Activated CD8-positive, alpha-beta T cell treated with anti-CD3 and anti-CD28 coated beads, Interleukin-2, amount 10 ng/mL, durations not matched to agents 7 days and 5 days (primary cell): ENCODE data around the gene HBS1L. TPM values are rescaled to one million over a fixed set of nuclear protein-coding genes. Genes with fewer than 3 reads are reported as not detected.

Source experiments
- ATAC-seq: fragments of 150-1000 bp; cut with Tn5 transposase; one replicate; pipeline ENCODE4 v1.10.0; 2021; ENCODE audit warnings: moderate library complexity
- CTCF ChIA-PET: fragments of 350-600 bp; sonication (Branson Sonifier 250); formaldehyde crosslinking; loops from one replicate; lab custom pipeline; 2021; ENCODE audit warnings: antibody characterized with exemption; lab: Charles Lee
- POLR2A ChIA-PET: fragments of 350-600 bp; sonication (Branson Sonifier 250); formaldehyde crosslinking; loops from one replicate; lab custom pipeline; 2021; ENCODE audit warnings: antibody characterized with exemption; lab: Charles Lee
- DNase-seq: peaks from one replicate; pipeline ENCODE4 v3.0.0-alpha.2; 2020
- H3K27ac Mint-ChIP-seq: one replicate; pipeline ENCODE4 v1.8.0; 2021; ENCODE audit warnings: mild to moderate bottlenecking, mixed read lengths
- H3K27me3 Mint-ChIP-seq: one replicate; pipeline ENCODE4 v1.8.0; 2021; ENCODE audit warnings: low read depth, mixed read lengths
- H3K36me3 Mint-ChIP-seq: one replicate; pipeline ENCODE4 v1.8.0; 2021; ENCODE audit warnings: low read depth, mixed read lengths
- H3K4me1 Mint-ChIP-seq: one replicate; pipeline ENCODE4 v1.8.0; 2021; ENCODE audit warnings: low read depth, mixed read lengths
- H3K4me3 Mint-ChIP-seq: one replicate; pipeline ENCODE4 v1.8.0; 2021; ENCODE audit warnings: mild to moderate bottlenecking, mixed read lengths
- H3K9me3 Mint-ChIP-seq: one replicate; pipeline ENCODE4 v1.8.0; 2022; ENCODE audit warnings: mixed read lengths; ENCODE audit not compliant: insufficient read depth
- microRNA-seq: library from miRNA; unstranded; fragments of <30 nt; microRNA quantifications from one replicate; pipeline ENCODE4 v1.2.0, GENCODE V29; 2022
- total RNA-seq, 2 experiments: library from RNA; stranded (reverse); gene quantifications; one replicate each; pipeline ENCODE4 v1.2.3, GENCODE V29; 2021

HBS1L gene
- total RNA-seq, 2 experiments from 2014 or later, result 72.8 to 77.5 TPM

- POLR2A ChIA-PET, result no interaction called here
- H3K4me1 Mint-ChIP-seq, result no peaks in the 10 kb centered on the region
- CTCF ChIA-PET, result interaction anchor here (0.9 kb wide), 1 partner anchor 12 kb away, joined by 3 read pairs; no protein-coding TSS in a partner anchor
Observed at GRCh38 chr6:134910593-134910935, 144.1 kb downstream of the HBS1L start.

More at GRCh38 chr6:134910593-134910935, 144.1 kb downstream of the HBS1L start:
- H3K4me3 Mint-ChIP-seq, result no peak overlapping the region
- no peaks in the 10 kb centered on the region for H3K36me3 Mint-ChIP-seq
- ATAC-seq (no peak), DNase-seq (no peak)
- no peak overlapping the region for H3K27ac Mint-ChIP-seq
- H3K27me3 Mint-ChIP-seq, result peaks cover 8% of the 10 kb centered on the region
- no peaks in the 10 kb centered on the region for H3K9me3 Mint-ChIP-seq

Small RNAs within 50 kb of the gene (microRNA-seq; reads per million reads assigned to microRNA genes)
- not detected for gene MIR3662

Other genes with a start within 250 kb of the HBS1L start
- gene ALDH8A1, start 104.7 kb downstream of the HBS1L start, total RNA-seq, result under 1 TPM; 0.45 to 0.47 TPM
- 1 to 10 TPM; 7.5 to 8.2 TPM for gene MYB, start 126.5 kb upstream of the HBS1L start, total RNA-seq